Measurements from ENCODE around the gene SLC6A20. TPM values are rescaled to one million over a fixed set of nuclear protein-coding genes. Genes with fewer than 3 reads are reported as not detected.

The SLC6A20 gene
- total RNA-seq, 2 experiments from 2014 or later = not detected

DNA sequence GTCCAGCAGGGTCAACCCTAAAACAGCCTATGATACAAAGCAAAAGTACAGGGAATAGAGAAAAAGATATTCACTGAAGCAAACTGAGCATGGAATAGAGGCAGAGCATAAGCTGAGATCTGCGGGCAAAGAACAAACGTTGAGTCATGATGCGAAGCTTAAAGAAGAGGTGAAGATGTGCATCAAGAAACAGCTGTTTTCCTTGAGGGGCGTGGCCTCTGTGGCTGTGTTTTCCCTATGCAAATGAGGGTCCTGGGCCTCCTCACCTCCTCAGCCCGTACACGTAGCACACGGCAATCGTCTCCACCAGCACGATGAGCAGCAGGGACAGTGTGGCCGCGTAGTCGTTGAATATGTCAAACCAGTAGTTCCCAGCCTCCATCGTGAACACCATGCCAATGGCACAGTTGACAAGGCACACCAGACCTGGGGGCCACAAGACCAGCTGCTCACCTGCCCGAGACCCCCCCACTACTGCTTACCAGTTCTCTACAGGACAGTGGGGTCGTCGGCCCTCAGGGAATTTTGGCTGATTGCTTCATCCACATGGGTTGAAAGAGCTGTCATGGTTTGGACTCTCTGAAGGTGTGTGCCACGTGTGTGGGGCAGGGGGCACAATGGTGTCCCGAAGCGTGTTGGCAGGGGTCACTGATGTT lies 33.6 kb downstream of the SLC6A20 start:
- Histone ChIP-seq H3K9me3 (ENCODE audit: low read length) (no peaks in the 10 kb centered on the region), H3K36me3 (ENCODE audit: insufficient read depth, low read length) (no peaks in the 10 kb centered on the region), H3K9me2 (ENCODE audit: insufficient read depth, low read length) (no peaks in the 10 kb centered on the region), H3K4me2 (ENCODE audit: low read length) (no peak overlapping the region), H3K79me2 (ENCODE audit: insufficient read depth, low read depth, low read length) (no peaks in the 10 kb centered on the region), H3K27ac (ENCODE audit: low read depth, low read length, poor library complexity, severe bottlenecking) (no peak overlapping the region), H4K20me1 (ENCODE audit: insufficient read depth, low read length) (no peaks in the 10 kb centered on the region), H3K4me3 (ENCODE audit: low read depth, low read length, poor library complexity, severe bottlenecking) (no peak overlapping the region), H2AFZ (ENCODE audit: low read length) (no peak overlapping the region), H3K4me1 (ENCODE audit: insufficient read depth, low read length, poor library complexity, severe bottlenecking) (no peaks in the 10 kb centered on the region)
- intact Hi-C loops (cut with micrococcal nuclease; ENCODE audit: unreplicated experiment) = loop anchor here (10.0 kb wide), 2 partner anchors 72 to 612 kb away; partner anchors contain the start of gene CCR5
- BruUV-seq (replicated peaks) = no TSS peak
- TF ChIP-seq, protein P1, sequence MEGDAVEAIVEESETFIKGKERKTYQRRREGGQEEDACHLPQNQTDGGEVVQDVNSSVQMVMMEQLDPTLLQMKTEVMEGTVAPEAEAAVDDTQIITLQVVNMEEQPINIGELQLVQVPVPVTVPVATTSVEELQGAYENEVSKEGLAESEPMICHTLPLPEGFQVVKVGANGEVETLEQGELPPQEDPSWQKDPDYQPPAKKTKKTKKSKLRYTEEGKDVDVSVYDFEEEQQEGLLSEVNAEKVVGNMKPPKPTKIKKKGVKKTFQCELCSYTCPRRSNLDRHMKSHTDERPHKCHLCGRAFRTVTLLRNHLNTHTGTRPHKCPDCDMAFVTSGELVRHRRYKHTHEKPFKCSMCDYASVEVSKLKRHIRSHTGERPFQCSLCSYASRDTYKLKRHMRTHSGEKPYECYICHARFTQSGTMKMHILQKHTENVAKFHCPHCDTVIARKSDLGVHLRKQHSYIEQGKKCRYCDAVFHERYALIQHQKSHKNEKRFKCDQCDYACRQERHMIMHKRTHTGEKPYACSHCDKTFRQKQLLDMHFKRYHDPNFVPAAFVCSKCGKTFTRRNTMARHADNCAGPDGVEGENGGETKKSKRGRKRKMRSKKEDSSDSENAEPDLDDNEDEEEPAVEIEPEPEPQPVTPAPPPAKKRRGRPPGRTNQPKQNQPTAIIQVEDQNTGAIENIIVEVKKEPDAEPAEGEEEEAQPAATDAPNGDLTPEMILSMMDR (conservative IDR thresholded peaks at IDR 0.05; ENCODE audit: low read length) = no peak
- no peak for TF ChIP-seq EZH2phosphoT487 (IDR thresholded peaks at IDR 0.05; ENCODE audit: borderline replicate concordance, low read depth, low read length)
- POLR2A ChIA-PET = no interaction called here
- CTCF ChIA-PET (ENCODE audit: unreplicated experiment) = no interaction called here
- DNase-seq (ENCODE audit: low spot score) = no peak

DNA sequence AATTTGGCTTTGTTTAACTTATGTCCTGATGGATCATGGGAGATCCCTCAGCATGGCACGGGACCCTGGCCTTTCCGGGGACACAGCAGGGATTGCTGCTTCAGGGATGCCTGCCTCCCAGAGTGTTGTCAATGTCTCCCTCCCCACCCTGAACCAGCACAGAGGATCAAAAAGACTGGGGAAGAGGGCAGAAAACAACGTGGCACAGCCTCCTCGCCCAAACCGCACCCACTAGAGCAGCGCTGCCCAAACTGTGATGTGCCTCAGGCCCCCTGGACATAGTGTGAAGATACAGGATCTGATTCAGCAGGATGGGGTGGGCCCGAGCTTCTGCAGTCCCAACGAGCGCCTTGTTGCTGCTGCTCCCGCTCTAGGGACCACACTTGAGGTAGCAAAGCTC lies 34.5 kb downstream of the SLC6A20 start:
- Histone ChIP-seq H3K4me2 (ENCODE audit: low read length) (no peak overlapping the region), H3K79me2 (ENCODE audit: insufficient read depth, low read depth, low read length) (no peaks in the 10 kb centered on the region), H3K9me3 (ENCODE audit: low read length) (no peaks in the 10 kb centered on the region), H3K9me2 (ENCODE audit: insufficient read depth, low read length) (no peaks in the 10 kb centered on the region), H3K4me1 (ENCODE audit: insufficient read depth, low read length, poor library complexity, severe bottlenecking) (no peaks in the 10 kb centered on the region), H2AFZ (ENCODE audit: low read length) (no peak overlapping the region), H3K27ac (ENCODE audit: low read depth, low read length, poor library complexity, severe bottlenecking) (no peak overlapping the region), H3K4me3 (ENCODE audit: low read depth, low read length, poor library complexity, severe bottlenecking) (no peak overlapping the region), H4K20me1 (ENCODE audit: insufficient read depth, low read length) (no peaks in the 10 kb centered on the region), H3K36me3 (ENCODE audit: insufficient read depth, low read length) (no peaks in the 10 kb centered on the region)
- no peak for TF ChIP-seq EZH2phosphoT487 (IDR thresholded peaks at IDR 0.05; ENCODE audit: borderline replicate concordance, low read depth, low read length)
- TF ChIP-seq, protein P1 (conservative IDR thresholded peaks at IDR 0.05; ENCODE audit: low read length) = no peak
- no TSS peak for BruUV-seq (replicated peaks)
- DNase-seq (ENCODE audit: low spot score) = no peak
- POLR2A ChIA-PET = no interaction called here
- CTCF ChIA-PET (ENCODE audit: unreplicated experiment) = no interaction called here
- intact Hi-C loops (cut with micrococcal nuclease; ENCODE audit: unreplicated experiment) = loop anchor here (1.0 to 10.0 kb wide), 4 partner anchors 73 to 613 kb away; partner anchors contain the start of gene CCR5

Measured in OCI-LY7 (cell line).